Right lobe of liver (tissue), 4 donors: ENCODE results near the gene ASGR1.

Source experiments
- POLR2A ChIP-seq: fragments of 450-650 bp; IDR thresholded peaks from one replicate; pipeline ENCODE4 v1.6.1; 2017; ENCODE audit warnings: antibody characterized with exemption, mild to moderate bottlenecking
- TF ChIP-seq, protein P1 (sequence below), 4 donors: fragments of 200-600 bp in 3 of 4; fragments of 450-650 bp in 1 of 4; IDR thresholded peaks; one replicate each; pipeline versions ENCODE4 v1.5.1 to v1.8.0; 2016 to 2022; ENCODE audit warnings: antibody characterized with exemption in 4 of 4, mild to moderate bottlenecking in 2 of 4
- donor health status: DM: no; HTN: no; CAD: no.
- donor health status: DM: no; HTN: no; CAD: no.
- donor health status: DM: no; HTN: yes; CAD: no.

DNA sequence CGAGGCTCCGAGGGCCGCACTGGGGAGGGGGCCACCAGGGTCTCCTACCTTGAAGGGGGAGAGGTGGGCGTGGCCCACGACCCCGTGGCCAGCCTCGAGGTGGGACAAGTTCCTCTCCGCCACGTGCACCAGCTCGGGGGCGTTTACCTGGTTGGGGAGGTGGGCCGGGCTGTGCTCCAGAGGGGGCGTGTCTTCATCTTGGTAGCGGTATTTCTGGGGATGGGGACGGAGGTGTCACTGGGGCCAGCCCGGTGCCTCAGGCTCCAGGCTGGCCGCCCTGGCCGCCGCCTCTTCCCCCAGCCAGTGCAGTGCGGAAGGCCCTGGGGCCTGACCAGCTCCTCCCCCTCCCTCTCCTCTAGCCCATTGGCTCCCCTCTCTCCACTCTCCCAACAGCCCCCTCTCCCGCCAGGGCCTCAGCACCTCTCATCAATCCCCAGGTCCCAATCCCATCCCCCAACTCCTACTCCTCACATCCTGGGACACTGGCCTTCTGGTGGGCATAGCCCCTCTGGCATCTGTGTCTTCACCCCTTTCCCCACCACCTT is 28.9 kb upstream of the ASGR1 start:
- TF ChIP-seq, protein P1, sequence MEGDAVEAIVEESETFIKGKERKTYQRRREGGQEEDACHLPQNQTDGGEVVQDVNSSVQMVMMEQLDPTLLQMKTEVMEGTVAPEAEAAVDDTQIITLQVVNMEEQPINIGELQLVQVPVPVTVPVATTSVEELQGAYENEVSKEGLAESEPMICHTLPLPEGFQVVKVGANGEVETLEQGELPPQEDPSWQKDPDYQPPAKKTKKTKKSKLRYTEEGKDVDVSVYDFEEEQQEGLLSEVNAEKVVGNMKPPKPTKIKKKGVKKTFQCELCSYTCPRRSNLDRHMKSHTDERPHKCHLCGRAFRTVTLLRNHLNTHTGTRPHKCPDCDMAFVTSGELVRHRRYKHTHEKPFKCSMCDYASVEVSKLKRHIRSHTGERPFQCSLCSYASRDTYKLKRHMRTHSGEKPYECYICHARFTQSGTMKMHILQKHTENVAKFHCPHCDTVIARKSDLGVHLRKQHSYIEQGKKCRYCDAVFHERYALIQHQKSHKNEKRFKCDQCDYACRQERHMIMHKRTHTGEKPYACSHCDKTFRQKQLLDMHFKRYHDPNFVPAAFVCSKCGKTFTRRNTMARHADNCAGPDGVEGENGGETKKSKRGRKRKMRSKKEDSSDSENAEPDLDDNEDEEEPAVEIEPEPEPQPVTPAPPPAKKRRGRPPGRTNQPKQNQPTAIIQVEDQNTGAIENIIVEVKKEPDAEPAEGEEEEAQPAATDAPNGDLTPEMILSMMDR (IDR thresholded peaks at IDR 0.05) = no peak
- no peak for TF ChIP-seq POLR2A
